GM12878 (cell line): ENCODE measurements around the gene CYP24A1. TPM values are rescaled to one million over a fixed set of nuclear protein-coding genes. Genes with fewer than 3 reads are reported as not detected.

ENCODE experiments used
- CBX3 ChIP-seq: fragments of 200-600 bp; sonication (generic); IDR thresholded peaks from 2 replicates; pipeline ENCODE4 v1.6.1; 2016; ENCODE audit warnings: low read depth, borderline replicate concordance
- CEBPB ChIP-seq, 2 experiments: fragments of 150-350 bp in 1 of 2; IDR thresholded peaks; 2 replicates each; pipeline ENCODE4 v1.6.1; 2012 to 2014; ENCODE audit warnings: low read depth in 2 of 2, low read length in 2 of 2, borderline replicate concordance in 1 of 2, inconsistent platforms in 1 of 2
- JUND ChIP-seq: IDR thresholded peaks from 2 replicates; pipeline ENCODE4 v1.6.1; 2012; ENCODE audit warnings: low read depth, mild to moderate bottlenecking, low read length, improper control_type of control experiment, moderate library complexity
- PBX3 ChIP-seq: IDR thresholded peaks from 2 replicates; pipeline ENCODE4 v1.6.1; 2011; ENCODE audit warnings: mild to moderate bottlenecking, low read depth, low read length, moderate library complexity; ENCODE audit not compliant: insufficient replicate concordance
- PML ChIP-seq: IDR thresholded peaks from 2 replicates; pipeline ENCODE4 v1.6.1; 2012; ENCODE audit warnings: low read length, inconsistent platforms
- RCOR1 ChIP-seq: conservative IDR thresholded peaks from 2 replicates; pipeline ENCODE4 v1.6.1; 2012; ENCODE audit warnings: low read depth, low read length, improper control_type of control experiment
- SKIL ChIP-seq: fragments of 450-650 bp; IDR thresholded peaks from 2 replicates; pipeline ENCODE4 v1.6.1; 2017; ENCODE audit warnings: mild to moderate bottlenecking, low read depth, inconsistent platforms; ENCODE audit not compliant: poor library complexity, severe bottlenecking
- TCF12 ChIP-seq: IDR thresholded peaks from 2 replicates; pipeline ENCODE4 v1.6.1; 2011; ENCODE audit warnings: low read depth, mild to moderate bottlenecking, low read length
- WRNIP1 ChIP-seq: IDR thresholded peaks from 2 replicates; pipeline ENCODE4 v1.6.1; 2011; ENCODE audit warnings: low read depth, low read length, improper control_type of control experiment, borderline replicate concordance
- polyA plus RNA-seq, 11 experiments: library from polyadenylated mRNA; depleted of rRNA in 4 of 11; unstranded in 6 of 11; stranded (reverse) in 5 of 11; fragments of >200 nt; fragmentation: Nextera tagmentation in 4 of 11; fragmentation: Illumina TruSeq in 1 of 11; extraction: Ambion mirVana in 4 of 11; extraction: Trizol in 1 of 11; gene quantifications; 1 replicate in 1 of 11; 2 replicates in 10 of 11; pipeline versions ENCODE4 v1.2.1 to v1.2.3, GENCODE V29; 2011 to 2016; ENCODE audit warnings: inconsistent platforms in 2 of 11, missing spikeins in 2 of 11, low read depth in 1 of 11
- total RNA-seq, 4 experiments: library from RNA; depleted of rRNA in 3 of 4; stranded (reverse); fragments of >200 nt in 3 of 4; fragmentation: Illumina TruSeq in 1 of 4; extraction: Trizol in 1 of 4; gene quantifications; 2 replicates each; pipeline versions ENCODE4 v1.2.1 to v1.2.3, GENCODE V29; 2013 to 2021
- TF ChIP-seq, protein P1 (sequence below): IDR thresholded peaks from 2 replicates; pipeline ENCODE4 v1.6.1; 2012; ENCODE audit warnings: improper control_type of control experiment, low read depth, low read length; ENCODE audit not compliant: insufficient replicate concordance
- TF ChIP-seq, protein P2 (sequence below): IDR thresholded peaks from 2 replicates; pipeline ENCODE4 v1.6.1; 2012; ENCODE audit warnings: low read depth, low read length, improper control_type of control experiment
- TF ChIP-seq, protein P3 (sequence below): fragments of 450-650 bp; IDR thresholded peaks from 2 replicates; pipeline ENCODE4 v1.6.1; 2016; ENCODE audit warnings: mild to moderate bottlenecking, moderate library complexity, borderline replicate concordance

The CYP24A1 gene
- total and polyA plus RNA-seq, 10 of the 15 experiments (the other 5 are each of a cell fraction or from before 2014, with no cell fraction given) = 0.69 TPM; not detected in 9

- TF ChIP-seq, protein P1, sequence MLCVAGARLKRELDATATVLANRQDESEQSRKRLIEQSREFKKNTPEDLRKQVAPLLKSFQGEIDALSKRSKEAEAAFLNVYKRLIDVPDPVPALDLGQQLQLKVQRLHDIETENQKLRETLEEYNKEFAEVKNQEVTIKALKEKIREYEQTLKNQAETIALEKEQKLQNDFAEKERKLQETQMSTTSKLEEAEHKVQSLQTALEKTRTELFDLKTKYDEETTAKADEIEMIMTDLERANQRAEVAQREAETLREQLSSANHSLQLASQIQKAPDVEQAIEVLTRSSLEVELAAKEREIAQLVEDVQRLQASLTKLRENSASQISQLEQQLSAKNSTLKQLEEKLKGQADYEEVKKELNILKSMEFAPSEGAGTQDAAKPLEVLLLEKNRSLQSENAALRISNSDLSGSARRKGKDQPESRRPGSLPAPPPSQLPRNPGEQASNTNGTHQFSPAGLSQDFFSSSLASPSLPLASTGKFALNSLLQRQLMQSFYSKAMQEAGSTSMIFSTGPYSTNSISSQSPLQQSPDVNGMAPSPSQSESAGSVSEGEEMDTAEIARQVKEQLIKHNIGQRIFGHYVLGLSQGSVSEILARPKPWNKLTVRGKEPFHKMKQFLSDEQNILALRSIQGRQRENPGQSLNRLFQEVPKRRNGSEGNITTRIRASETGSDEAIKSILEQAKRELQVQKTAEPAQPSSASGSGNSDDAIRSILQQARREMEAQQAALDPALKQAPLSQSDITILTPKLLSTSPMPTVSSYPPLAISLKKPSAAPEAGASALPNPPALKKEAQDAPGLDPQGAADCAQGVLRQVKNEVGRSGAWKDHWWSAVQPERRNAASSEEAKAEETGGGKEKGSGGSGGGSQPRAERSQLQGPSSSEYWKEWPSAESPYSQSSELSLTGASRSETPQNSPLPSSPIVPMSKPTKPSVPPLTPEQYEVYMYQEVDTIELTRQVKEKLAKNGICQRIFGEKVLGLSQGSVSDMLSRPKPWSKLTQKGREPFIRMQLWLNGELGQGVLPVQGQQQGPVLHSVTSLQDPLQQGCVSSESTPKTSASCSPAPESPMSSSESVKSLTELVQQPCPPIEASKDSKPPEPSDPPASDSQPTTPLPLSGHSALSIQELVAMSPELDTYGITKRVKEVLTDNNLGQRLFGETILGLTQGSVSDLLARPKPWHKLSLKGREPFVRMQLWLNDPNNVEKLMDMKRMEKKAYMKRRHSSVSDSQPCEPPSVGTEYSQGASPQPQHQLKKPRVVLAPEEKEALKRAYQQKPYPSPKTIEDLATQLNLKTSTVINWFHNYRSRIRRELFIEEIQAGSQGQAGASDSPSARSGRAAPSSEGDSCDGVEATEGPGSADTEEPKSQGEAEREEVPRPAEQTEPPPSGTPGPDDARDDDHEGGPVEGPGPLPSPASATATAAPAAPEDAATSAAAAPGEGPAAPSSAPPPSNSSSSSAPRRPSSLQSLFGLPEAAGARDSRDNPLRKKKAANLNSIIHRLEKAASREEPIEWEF = no peak
- TF ChIP-seq, protein P2, sequence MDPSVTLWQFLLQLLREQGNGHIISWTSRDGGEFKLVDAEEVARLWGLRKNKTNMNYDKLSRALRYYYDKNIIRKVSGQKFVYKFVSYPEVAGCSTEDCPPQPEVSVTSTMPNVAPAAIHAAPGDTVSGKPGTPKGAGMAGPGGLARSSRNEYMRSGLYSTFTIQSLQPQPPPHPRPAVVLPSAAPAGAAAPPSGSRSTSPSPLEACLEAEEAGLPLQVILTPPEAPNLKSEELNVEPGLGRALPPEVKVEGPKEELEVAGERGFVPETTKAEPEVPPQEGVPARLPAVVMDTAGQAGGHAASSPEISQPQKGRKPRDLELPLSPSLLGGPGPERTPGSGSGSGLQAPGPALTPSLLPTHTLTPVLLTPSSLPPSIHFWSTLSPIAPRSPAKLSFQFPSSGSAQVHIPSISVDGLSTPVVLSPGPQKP = peak; percentile 55; the same call in 1 of the 2 replicates
- TF ChIP-seq PBX3 (no peak), WRNIP1 (no peak), JUND (peak; percentile 99), CEBPB (IDR thresholded peaks at IDR 0.05; ENCODE audit: borderline replicate concordance in 1 of 2, low read depth in 2 of 2, low read length in 2 of 2) (no peak), SKIL (peak; percentile 98), PML (no peak), RCOR1 (peak; percentile 61; the same call in 1 of the 2 replicates), TCF12 (peak; percentile 80), CBX3 (no peak)
- TF ChIP-seq, protein P3, sequence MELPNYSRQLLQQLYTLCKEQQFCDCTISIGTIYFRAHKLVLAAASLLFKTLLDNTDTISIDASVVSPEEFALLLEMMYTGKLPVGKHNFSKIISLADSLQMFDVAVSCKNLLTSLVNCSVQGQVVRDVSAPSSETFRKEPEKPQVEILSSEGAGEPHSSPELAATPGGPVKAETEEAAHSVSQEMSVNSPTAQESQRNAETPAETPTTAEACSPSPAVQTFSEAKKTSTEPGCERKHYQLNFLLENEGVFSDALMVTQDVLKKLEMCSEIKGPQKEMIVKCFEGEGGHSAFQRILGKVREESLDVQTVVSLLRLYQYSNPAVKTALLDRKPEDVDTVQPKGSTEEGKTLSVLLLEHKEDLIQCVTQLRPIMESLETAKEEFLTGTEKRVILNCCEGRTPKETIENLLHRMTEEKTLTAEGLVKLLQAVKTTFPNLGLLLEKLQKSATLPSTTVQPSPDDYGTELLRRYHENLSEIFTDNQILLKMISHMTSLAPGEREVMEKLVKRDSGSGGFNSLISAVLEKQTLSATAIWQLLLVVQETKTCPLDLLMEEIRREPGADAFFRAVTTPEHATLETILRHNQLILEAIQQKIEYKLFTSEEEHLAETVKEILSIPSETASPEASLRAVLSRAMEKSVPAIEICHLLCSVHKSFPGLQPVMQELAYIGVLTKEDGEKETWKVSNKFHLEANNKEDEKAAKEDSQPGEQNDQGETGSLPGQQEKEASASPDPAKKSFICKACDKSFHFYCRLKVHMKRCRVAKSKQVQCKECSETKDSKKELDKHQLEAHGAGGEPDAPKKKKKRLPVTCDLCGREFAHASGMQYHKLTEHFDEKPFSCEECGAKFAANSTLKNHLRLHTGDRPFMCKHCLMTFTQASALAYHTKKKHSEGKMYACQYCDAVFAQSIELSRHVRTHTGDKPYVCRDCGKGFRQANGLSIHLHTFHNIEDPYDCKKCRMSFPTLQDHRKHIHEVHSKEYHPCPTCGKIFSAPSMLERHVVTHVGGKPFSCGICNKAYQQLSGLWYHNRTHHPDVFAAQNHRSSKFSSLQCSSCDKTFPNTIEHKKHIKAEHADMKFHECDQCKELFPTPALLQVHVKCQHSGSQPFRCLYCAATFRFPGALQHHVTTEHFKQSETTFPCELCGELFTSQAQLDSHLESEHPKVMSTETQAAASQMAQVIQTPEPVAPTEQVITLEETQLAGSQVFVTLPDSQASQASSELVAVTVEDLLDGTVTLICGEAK = 0 out of 2 replicates have a peak, but pooled peaks have one; percentile 27
Observed at GRCh38 chr20:54207743-54208547, 34.2 kb upstream of the CYP24A1 start, which contains the start of gene PFDN4 (continued).
